H1 (cell line): ENCODE data around the gene TNFSF11. TPM values are rescaled to one million over a fixed set of nuclear protein-coding genes. Genes with fewer than 3 reads are reported as not detected.

Experiments
- CTCF ChIA-PET: fragments of 300-600 bp; sonication (Branson Sonifier 250); formaldehyde crosslinking; loops from one replicate; lab custom pipeline; 2021; ENCODE audit not compliant: partially characterized antibody; lab: Charles Lee
- POLR2A ChIA-PET: fragments of 300-600 bp; sonication (Branson Sonifier 250); formaldehyde crosslinking; loops from one replicate; lab custom pipeline; 2021; ENCODE audit warnings: inconsistent platforms; ENCODE audit not compliant: partially characterized antibody; lab: Charles Lee
- DNase-seq, 2 experiments: peaks; one replicate each; pipeline versions ENCODE4 v3.0.0 to v3.0.0-alpha.2; 2010 to 2022; ENCODE audit warnings: low spot score in 2 of 2, low read depth in 1 of 2, mixed read lengths in 1 of 2
- FAIRE-seq: peaks from 2 replicates; lab custom pipeline; 2011; peaks lifted over from hg19 to GRCh38; lab: Jason Lieb, UNC
- H2AFZ ChIP-seq: 2 replicates; pipeline ENCODE4 v1.8.1; 2012; ENCODE audit warnings: low read length, inconsistent platforms
- H2AK5ac ChIP-seq: 2 replicates; pipeline ENCODE4 v1.6.1; 2013; ENCODE audit warnings: low read depth, low read length
- H2BK120ac ChIP-seq: replicated peaks from 2 replicates; pipeline ENCODE3; 2013; ENCODE audit warnings: low read depth, low read length, inconsistent platforms
- H2BK12ac ChIP-seq: 2 replicates; pipeline ENCODE4 v1.6.1; 2013; ENCODE audit warnings: low read depth, low read length
- H2BK15ac ChIP-seq: 2 replicates; pipeline ENCODE4 v1.6.1; 2013; ENCODE audit warnings: low read length
- H2BK20ac ChIP-seq: 2 replicates; pipeline ENCODE4 v1.6.1; 2013; ENCODE audit warnings: low read length
- H2BK5ac ChIP-seq: 2 replicates; pipeline ENCODE4 v1.6.1; 2013; ENCODE audit warnings: low read depth, low read length
- H3K14ac ChIP-seq: 2 replicates; pipeline ENCODE4 v1.6.1; 2013; ENCODE audit warnings: inconsistent platforms; ENCODE audit not compliant: insufficient read length
- H3K18ac ChIP-seq: 2 replicates; pipeline ENCODE4 v1.6.1; 2013; ENCODE audit warnings: low read length; ENCODE audit errors: extremely low read depth
- H3K23ac ChIP-seq: 2 replicates; pipeline ENCODE4 v1.6.1; 2013; ENCODE audit warnings: inconsistent platforms; ENCODE audit not compliant: insufficient read length
- H3K23me2 ChIP-seq: 2 replicates; pipeline ENCODE4 v1.6.1; 2013; ENCODE audit warnings: low read depth, low read length
- H3K27ac ChIP-seq: 2 replicates; pipeline ENCODE4 v1.6.1; 2011; ENCODE audit warnings: low read depth, low read length, inconsistent platforms
- H3K27me3 ChIP-seq, 4 experiments: replicated peaks in 1 of 4; 1 replicate in 1 of 4; 2 replicates in 3 of 4; pipeline versions ENCODE4 v1.6.1 to v1.8.1; 2011 to 2013; ENCODE audit warnings: low read length in 3 of 4, mild to moderate bottlenecking in 3 of 4, inconsistent platforms in 2 of 4, mixed read lengths in 2 of 4, moderate library complexity in 1 of 4; ENCODE audit not compliant: control insufficient read depth in 3 of 4, insufficient read depth in 3 of 4; ENCODE audit errors: extremely low read depth in 1 of 4
- H3K36me3 ChIP-seq, 4 experiments: 2 replicates each; pipeline versions ENCODE4 v1.6.1 to v1.8.1; 2011 to 2013; ENCODE audit warnings: mild to moderate bottlenecking in 4 of 4, low read length in 3 of 4, moderate library complexity in 2 of 4, control low read depth in 1 of 4, inconsistent platforms in 1 of 4; ENCODE audit not compliant: insufficient read depth in 4 of 4, control insufficient read depth in 2 of 4
- H3K4ac ChIP-seq: replicated peaks from 2 replicates; pipeline ENCODE3; 2013; ENCODE audit warnings: low read length, low read depth, mixed read lengths, inconsistent platforms; ENCODE audit not compliant: insufficient read length
- H3K4me1 ChIP-seq, 4 experiments: replicated peaks in 1 of 4; 1 replicate in 1 of 4; 2 replicates in 3 of 4; pipeline versions ENCODE4 v1.6.1 to v1.8.1; 2011 to 2013; ENCODE audit warnings: low read length in 3 of 4, inconsistent platforms in 2 of 4, mixed read lengths in 1 of 4; ENCODE audit not compliant: insufficient read depth in 4 of 4, control insufficient read depth in 3 of 4
- H3K4me2 ChIP-seq, 2 experiments: 2 replicates each; pipeline versions ENCODE4 v1.6.1 to v1.8.1; 2011 to 2013; ENCODE audit warnings: low read depth in 2 of 2, low read length in 2 of 2, control low read depth in 1 of 2, inconsistent platforms in 1 of 2, mild to moderate bottlenecking in 1 of 2; ENCODE audit not compliant: insufficient read depth in 1 of 2
- H3K4me3 ChIP-seq, 4 experiments: fragments of 200-600, 300-600 bp in 1 of 4; sonication (generic), shearing (Covaris generic), sonication (Bioruptor Twin) in 1 of 4; 2 replicates each; pipeline versions ENCODE4 v1.5.1 to v1.8.1; 2011 to 2016; ENCODE audit warnings: low read length in 4 of 4, low read depth in 3 of 4, control low read depth in 2 of 4, inconsistent platforms in 2 of 4, mild to moderate bottlenecking in 2 of 4, mixed read lengths in 1 of 4, moderate library complexity in 1 of 4; ENCODE audit not compliant: insufficient read depth in 2 of 4; ENCODE audit errors: extremely low read depth in 1 of 4
- H3K56ac ChIP-seq: replicated peaks from 2 replicates; pipeline ENCODE3; 2013; ENCODE audit warnings: low read depth, mild to moderate bottlenecking, mixed read lengths, low read length, inconsistent platforms; ENCODE audit not compliant: insufficient read length
- H3K79me1 ChIP-seq: 2 replicates; pipeline ENCODE4 v1.6.1; 2013; ENCODE audit warnings: low read depth, low read length, control low read depth
- H3K79me2 ChIP-seq, 2 experiments: 2 replicates each; pipeline versions ENCODE4 v1.6.1 to v1.8.1; 2012 to 2013; ENCODE audit warnings: low read length in 2 of 2, mild to moderate bottlenecking in 2 of 2, inconsistent platforms in 1 of 2; ENCODE audit not compliant: insufficient read depth in 2 of 2, control insufficient read depth in 1 of 2
- H3K9ac ChIP-seq, 4 experiments: replicated peaks in 1 of 4; 1 replicate in 1 of 4; 2 replicates in 3 of 4; pipeline versions ENCODE4 v1.6.1 to v1.8.1; 2011 to 2013; ENCODE audit warnings: low read depth in 3 of 4, low read length in 3 of 4, control low read depth in 2 of 4, mild to moderate bottlenecking in 2 of 4, moderate library complexity in 2 of 4, inconsistent platforms in 1 of 4; ENCODE audit errors: extremely low read depth in 1 of 4
- H3K9me3 ChIP-seq, 2 experiments: 2 replicates each; pipeline versions ENCODE4 v1.6.1 to v1.8.1; 2012 to 2013; ENCODE audit warnings: mild to moderate bottlenecking in 2 of 2, moderate library complexity in 2 of 2, control low read depth in 1 of 2, inconsistent platforms in 1 of 2, low read depth in 1 of 2, low read length in 1 of 2, mixed read lengths in 1 of 2; ENCODE audit not compliant: insufficient read depth in 2 of 2
- H4K20me1 ChIP-seq, 2 experiments: replicated peaks in 1 of 2; 2 replicates each; pipeline versions ENCODE3 to v1.8.1; 2011 to 2013; ENCODE audit warnings: inconsistent platforms in 2 of 2, low read length in 2 of 2, mild to moderate bottlenecking in 1 of 2; ENCODE audit not compliant: insufficient read depth in 2 of 2, control insufficient read depth in 1 of 2
- H4K5ac ChIP-seq: 2 replicates; pipeline ENCODE4 v1.6.1; 2013; ENCODE audit warnings: low read length, low read depth, mixed read lengths, inconsistent platforms; ENCODE audit not compliant: insufficient read length
- H4K8ac ChIP-seq: 2 replicates; pipeline ENCODE4 v1.8.0; 2013; ENCODE audit warnings: mild to moderate bottlenecking, moderate library complexity, low read length, inconsistent platforms; ENCODE audit not compliant: insufficient read depth; ENCODE audit errors: extremely low read depth
- H4K91ac ChIP-seq: replicated peaks from 2 replicates; pipeline ENCODE3; 2013; ENCODE audit warnings: low read length, mixed read lengths, inconsistent platforms; ENCODE audit not compliant: insufficient read length
- ATF2 ChIP-seq: IDR thresholded peaks from 2 replicates; pipeline ENCODE4 v1.6.1; 2012; ENCODE audit warnings: low read length, inconsistent platforms
- CHD2 ChIP-seq: IDR thresholded peaks from 2 replicates; pipeline ENCODE4 v1.6.1; 2012; ENCODE audit warnings: low read length, improper control_type of control experiment
- E2F6 ChIP-seq: IDR thresholded peaks from 2 replicates; pipeline ENCODE4 v1.6.1; 2012; ENCODE audit warnings: inconsistent platforms
- EZH2 ChIP-seq: fragments of 200-600 bp; sonication (generic); IDR thresholded peaks from 2 replicates; pipeline ENCODE4 v1.7.1; 2012; ENCODE audit warnings: low read depth, mild to moderate bottlenecking, moderate library complexity, low read length, inconsistent platforms; ENCODE audit not compliant: severe bottlenecking
- FOSL1 ChIP-seq: IDR thresholded peaks from 2 replicates; pipeline ENCODE4 v1.6.1; 2011; ENCODE audit warnings: mild to moderate bottlenecking, low read depth, low read length, moderate library complexity; ENCODE audit not compliant: insufficient read depth
- GABPA ChIP-seq: IDR thresholded peaks from 2 replicates; pipeline ENCODE4 v1.6.1; 2011; ENCODE audit warnings: mild to moderate bottlenecking, low read length, moderate library complexity, borderline replicate concordance; ENCODE audit not compliant: insufficient read depth
- KDM4A ChIP-seq: IDR thresholded peaks from one replicate; pipeline ENCODE4 v1.7.1; 2012; ENCODE audit warnings: low read depth, mild to moderate bottlenecking, moderate library complexity, low read length, inconsistent platforms; ENCODE audit not compliant: severe bottlenecking
- MAFK ChIP-seq: IDR thresholded peaks from 2 replicates; pipeline ENCODE4 v1.6.1; 2012; ENCODE audit warnings: low read depth, mild to moderate bottlenecking, improper control_type of control experiment, low read length
- RXRA ChIP-seq: IDR thresholded peaks from 2 replicates; pipeline ENCODE4 v1.6.1; 2011; ENCODE audit warnings: low read depth, mild to moderate bottlenecking, low read length, moderate library complexity; ENCODE audit not compliant: insufficient read depth
- SIX5 ChIP-seq: IDR thresholded peaks from 2 replicates; pipeline ENCODE4 v1.6.1; 2011; ENCODE audit warnings: mild to moderate bottlenecking, low read depth, low read length
- SP1 ChIP-seq: IDR thresholded peaks from 2 replicates; pipeline ENCODE4 v1.6.1; 2011; ENCODE audit warnings: low read depth, low read length
- SP2 ChIP-seq: IDR thresholded peaks from 2 replicates; pipeline ENCODE4 v1.6.1; 2012; ENCODE audit warnings: mild to moderate bottlenecking, low read length, inconsistent platforms
- TCF12 ChIP-seq: IDR thresholded peaks from 2 replicates; pipeline ENCODE4 v1.6.1; 2011; ENCODE audit warnings: low read depth, mild to moderate bottlenecking, low read length
- YY1 ChIP-seq: IDR thresholded peaks from 2 replicates; pipeline ENCODE4 v1.6.1; 2011; ENCODE audit warnings: low read depth, mild to moderate bottlenecking, low read length
- polyA plus RNA-seq, 7 experiments: library from polyadenylated mRNA; depleted of rRNA in 3 of 7; stranded (reverse) in 5 of 7; unstranded in 2 of 7; fragments of >200 nt in 5 of 7; fragments of 200-250 nt in 2 of 7; gene quantifications; 1 replicate in 5 of 7; 2 replicates in 1 of 7; 4 replicates in 1 of 7; pipeline versions ENCODE4 v1.2.1 to v1.2.3, GENCODE V29; 2011 to 2013; ENCODE audit warnings: missing spikeins in 2 of 7, mixed read lengths in 2 of 7
- total RNA-seq: library from RNA; stranded (reverse); fragmentation: NEBNext Ultra II Directional; extraction: Animal tissue kit (Norgen Biotek cat#: 25700); gene quantifications from 2 replicates; pipeline ENCODE4 v1.2.1, GENCODE V29; 2021

The TNFSF11 gene
- total and polyA plus RNA-seq, 2 of the 8 experiments (the other 6 are each of a cell fraction or from before 2014, with no cell fraction given) = 9.3 to 12.0 TPM

GRCh38 chr13:42559057-42559456 lies 14.9 kb upstream of the TNFSF11 start:
- ChIA-PET CTCF (interaction anchor here (0.9 to 1.5 kb wide), 2 partner anchors 13 to 36 kb away, joined by 3 read pairs; no protein-coding TSS in a partner anchor), POLR2A (no interaction called here)
- no peak overlapping the region for H3K27ac ChIP-seq
- H4K8ac ChIP-seq = no peak overlapping the region
- H3K9me3 ChIP-seq = peaks cover 0 to 3% of the 10 kb centered on the region in 2 experiments; a peak in 1 of 4 replicates
- no peak overlapping the region for H2AFZ ChIP-seq
- no peak overlapping the region for H2BK20ac ChIP-seq
- no peak overlapping the region for H3K14ac ChIP-seq
- no peak overlapping the region for H2BK5ac ChIP-seq
- no peaks in the 10 kb centered on the region for H4K20me1 ChIP-seq
- no peak overlapping the region for H2BK120ac ChIP-seq
- H3K56ac ChIP-seq = no peak overlapping the region
- no peak overlapping the region for H3K4ac ChIP-seq
- no peak overlapping the region for H2AK5ac ChIP-seq
- DNase-seq = no peak
- no peak overlapping the region for H2BK15ac ChIP-seq
- no peak overlapping the region; the same call in 1 of the 2 replicates for H3K18ac ChIP-seq
- no peaks in the 10 kb centered on the region for H3K23me2 ChIP-seq
- H3K27me3 ChIP-seq = no peaks in the 10 kb centered on the region
- H3K79me2 ChIP-seq = no peaks in the 10 kb centered on the region
- FAIRE-seq = no peak
- no peak overlapping the region for H3K9ac ChIP-seq
- no peak overlapping the region for H4K5ac ChIP-seq
- H3K4me2 ChIP-seq = no peak overlapping the region
- H3K23ac ChIP-seq = no peak overlapping the region
- no peaks in the 10 kb centered on the region for H3K4me1 ChIP-seq
- H4K91ac ChIP-seq = no peak overlapping the region
- no peak overlapping the region for H2BK12ac ChIP-seq
- no peaks in the 10 kb centered on the region for H3K79me1 ChIP-seq
- H3K36me3 ChIP-seq = no peaks in the 10 kb centered on the region
- H3K4me3 ChIP-seq = no peak overlapping the region
- no peak for TF ChIP-seq MAFK
- no peak for TF ChIP-seq YY1
- TF ChIP-seq SP1 = no peak
- TF ChIP-seq EZH2 = no peak
- no peak for TF ChIP-seq CHD2
- no peak for TF ChIP-seq SIX5
- TF ChIP-seq RXRA = no peak
- TF ChIP-seq TCF12 = no peak
- TF ChIP-seq E2F6 = no peak
- no peak for TF ChIP-seq GABPA
- no peak for TF ChIP-seq SP2
- no peak for TF ChIP-seq KDM4A
- TF ChIP-seq FOSL1 = no peak
- no peak for TF ChIP-seq ATF2
